Coronary artery (tissue), 2 donors: Measurements from ENCODE around the gene TMEM106C.

Source experiments
- DNase-seq: peaks from one replicate; pipeline ENCODE4 v3.0.0-alpha.2; 2017; ENCODE audit warnings: low spot score
- H3K27ac ChIP-seq, 2 donors: fragments of 200-600 bp; sonication (generic); one replicate each; pipeline ENCODE4 v1.5.1; 2016 to 2019
- H3K4me3 ChIP-seq: fragments of 200-600 bp; sonication (generic); 2 replicates; pipeline ENCODE4 v1.5.1; 2016; ENCODE audit warnings: mild to moderate bottlenecking, moderate library complexity
- CTCF ChIP-seq: fragments of 200-600 bp; sonication (generic); IDR thresholded peaks from one replicate; pipeline ENCODE4 v1.5.1; 2019; ENCODE audit warnings: antibody characterized with exemption

TMEM106C gene

DNA sequence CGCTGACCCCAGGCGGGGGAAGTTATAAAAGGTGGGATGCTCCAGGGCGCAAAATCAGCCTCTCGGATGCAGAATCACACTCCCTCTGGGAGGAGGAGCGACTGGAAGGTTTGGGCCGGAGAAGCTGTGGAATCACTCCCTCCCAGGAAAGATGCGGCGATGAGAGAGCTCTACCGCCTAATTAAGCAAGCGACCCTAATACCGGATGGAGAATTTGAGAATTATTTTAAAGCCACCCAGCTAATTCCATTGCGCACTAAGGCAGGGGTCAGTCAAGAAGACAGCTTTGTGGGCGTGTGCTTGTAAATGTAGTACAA, 39.0 kb downstream of the TMEM106C start:
- Histone ChIP-seq H3K27ac (no peak overlapping the region), H3K4me3 (peak overlapping the region; percentile 65)
- TF ChIP-seq CTCF = no peak
- no peak for DNase-seq

- no peak for DNase-seq
- no peak overlapping the region for H3K27ac ChIP-seq
- no peak for TF ChIP-seq CTCF
- H3K4me3 ChIP-seq = peak overlapping the region; percentile 65
Observed at GRCh38 chr12:48002773-48003218, 39.4 kb downstream of the TMEM106C start.

DNA sequence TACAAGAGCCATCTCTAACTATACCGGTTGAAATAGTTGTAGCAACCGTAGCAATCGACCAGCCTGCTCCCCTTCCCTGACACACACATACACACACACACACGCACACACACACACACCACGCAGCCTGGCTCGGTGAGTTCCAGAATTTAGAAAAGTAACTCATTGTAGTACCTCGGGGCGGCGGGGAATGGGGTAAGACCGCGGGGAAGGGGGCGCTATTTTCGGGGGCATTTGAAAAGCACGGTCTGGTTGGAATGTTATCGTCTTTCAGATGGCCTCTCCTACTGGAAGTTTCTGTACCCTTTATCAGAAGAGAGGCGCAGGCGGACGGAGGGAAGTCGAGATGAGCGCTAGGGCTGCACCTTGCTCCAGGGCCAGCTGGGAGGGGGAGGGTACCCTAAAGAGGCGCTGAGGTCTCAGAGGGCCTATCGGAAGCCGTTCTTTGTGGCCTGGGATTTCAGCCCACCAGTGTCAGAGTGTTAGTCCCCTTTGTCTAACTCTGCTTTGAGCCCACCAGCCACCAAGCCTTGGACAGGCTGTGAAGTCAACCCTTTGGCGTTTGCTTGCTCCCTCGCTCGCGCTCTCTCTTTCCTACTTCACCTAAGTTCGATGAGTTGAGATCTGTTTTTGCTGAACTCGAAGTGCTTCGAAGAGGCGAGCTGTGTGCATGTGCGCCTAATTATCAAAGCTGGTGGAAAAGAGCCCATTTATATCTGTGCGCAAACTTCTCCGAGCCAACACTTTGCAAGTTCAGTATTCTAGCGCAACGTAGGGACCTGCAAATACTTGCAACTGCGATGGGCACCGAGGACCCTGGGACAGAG, 40.0 kb downstream of the TMEM106C start:
- Histone ChIP-seq H3K4me3 (peak overlapping the region; percentile 65), H3K27ac (no peak overlapping the region)
- DNase-seq = no peak
- TF ChIP-seq CTCF = no peak

- no peak within 1 kb of the TSS for H3K27ac ChIP-seq
- DNase-seq = no peak
- peak within 1 kb of the TSS; percentile 65 for H3K4me3 ChIP-seq
- TF ChIP-seq CTCF = no peak
Observed at GRCh38 chr12:48004053-48004941, 40.9 kb downstream of the TMEM106C start, which contains the start of gene COL2A1. TSS of gene COL2A1 (minus strand) at chr12:48004476. CDS start at chr12:48004321, 155 bp downstream.

DNA sequence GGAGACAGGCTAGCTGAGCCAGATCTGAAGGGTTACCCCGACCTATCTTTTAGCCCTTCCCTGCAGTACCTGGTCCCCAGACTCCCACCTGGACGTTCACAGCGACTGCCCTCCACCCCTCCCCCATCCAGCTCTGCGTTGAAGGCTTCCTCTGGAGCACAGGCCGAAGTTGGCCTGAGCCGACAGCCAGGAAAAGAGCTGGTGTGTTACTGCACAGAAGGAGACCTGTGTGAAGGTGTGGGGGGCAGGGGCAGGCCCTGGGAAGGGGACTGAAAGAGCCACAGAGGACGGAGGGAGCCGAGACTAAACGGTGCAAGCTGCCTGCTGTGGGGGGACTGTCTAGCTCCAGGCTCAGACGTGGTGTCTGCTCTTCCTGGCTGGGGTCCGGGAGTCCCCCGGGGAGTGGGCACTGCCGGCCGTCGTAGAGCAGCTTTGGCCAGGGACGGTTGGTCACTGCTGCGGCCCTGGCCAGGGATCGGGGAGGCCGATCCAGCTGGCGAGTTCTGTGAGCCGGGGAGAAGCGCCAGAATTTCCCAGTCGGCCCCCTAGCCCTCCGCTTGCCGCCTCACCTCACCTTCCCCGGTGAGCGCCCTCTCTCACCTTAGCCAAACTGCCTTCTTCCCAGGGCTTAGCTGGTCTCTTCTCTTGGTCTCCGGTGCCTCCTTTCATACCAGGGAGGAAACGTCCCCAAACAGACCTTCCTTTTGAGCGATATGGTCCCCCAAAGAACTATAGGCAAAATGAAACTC, 41.8 kb downstream of the TMEM106C start:
- no peak overlapping the region for H3K27ac ChIP-seq
- no peak for TF ChIP-seq CTCF
- H3K4me3 ChIP-seq = peak overlapping the region; percentile 65
- DNase-seq = no peak

DNA sequence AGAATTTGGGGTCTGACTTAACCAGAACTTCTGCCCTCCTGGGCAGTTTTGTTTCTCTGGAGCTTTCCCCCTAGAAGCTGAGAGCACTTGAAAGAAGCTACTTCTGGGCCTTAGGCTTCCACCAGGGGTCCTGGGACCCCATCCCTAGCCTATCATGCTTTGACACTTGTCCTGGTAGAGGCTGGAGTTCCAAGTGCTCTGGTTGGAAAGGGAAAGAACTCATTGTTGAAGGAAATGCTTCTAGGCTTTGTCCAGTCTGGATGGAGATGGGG, 42.3 kb downstream of the TMEM106C start:
- Histone ChIP-seq H3K4me3 (no peak overlapping the region), H3K27ac (no peak overlapping the region)
- no peak for TF ChIP-seq CTCF
- DNase-seq = no peak
